Neural progenitor cell (in vitro differentiated cells): Measurements from ENCODE around the gene PRND.
"Not testable (repeated sequence)": the region's sequence is repeated elsewhere in the genome, so short reads cannot be mapped to it uniquely, and the experiment has no call there.

Source experiments
- CTCF ChIP-seq: fragments of 200-600 bp; sonication (generic); IDR thresholded peaks from 2 replicates; pipeline ENCODE4 v1.5.1; 2017; ENCODE audit warnings: antibody characterized with exemption, mild to moderate bottlenecking
- EZH2 ChIP-seq: fragments of 200-600 bp; sonication (generic); IDR thresholded peaks from 2 replicates; pipeline ENCODE4 v1.6.1; 2017; ENCODE audit warnings: antibody characterized with exemption, mild to moderate bottlenecking, moderate library complexity
- EZH2phosphoT487 ChIP-seq: fragments of 200-600 bp; sonication (generic); IDR thresholded peaks from 2 replicates; pipeline ENCODE4 v1.6.1; 2017; ENCODE audit warnings: antibody characterized with exemption

GRCh38 chr20:4706941-4707340 lies 14.8 kb upstream of the PRND start:
- TF ChIP-seq CTCF, EZH2, EZH2phosphoT487: not testable (repeated sequence)
